GM23338 (cell line): ENCODE data around the gene MYRF. TPM values are rescaled to one million over a fixed set of nuclear protein-coding genes. Genes with fewer than 3 reads are reported as not detected.

Experiments
- ATAC-seq: fragments of 200-7000 bp; cut with Tn5 transposase; 3 replicates; pipeline ENCODE4 v1.9.1; 2020
- DNase-seq: peaks from one replicate; pipeline ENCODE4 v3.0.0-alpha.2; 2015; ENCODE audit warnings: low spot score
- H2AFZ ChIP-seq: fragments of 200-600 bp; sonication (generic); 2 replicates; pipeline ENCODE4 v1.8.0; 2016; ENCODE audit warnings: antibody characterized with exemption, mild to moderate bottlenecking, moderate library complexity
- H3F3A ChIP-seq: fragments of 200-600 bp; sonication (generic); replicated peaks from 2 replicates; pipeline ENCODE4 v1.8.0; 2017; ENCODE audit warnings: antibody characterized with exemption, mixed run types, low read depth
- H3K27ac ChIP-seq: fragments of 200-600 bp; sonication (generic); 2 replicates; pipeline ENCODE4 v1.6.1; 2016; ENCODE audit warnings: low read depth
- H3K27me3 ChIP-seq: fragments of 200-600 bp; sonication (generic); 2 replicates; pipeline ENCODE4 v1.8.0; 2016; ENCODE audit warnings: mild to moderate bottlenecking, mixed run types, moderate library complexity; ENCODE audit not compliant: insufficient read depth
- H3K36me3 ChIP-seq: fragments of 200-600 bp; sonication (generic); 2 replicates; pipeline ENCODE4 v1.8.0; 2016; ENCODE audit warnings: mild to moderate bottlenecking; ENCODE audit not compliant: insufficient read depth
- H3K4me1 ChIP-seq: fragments of 200-600 bp; sonication (generic); 2 replicates; pipeline ENCODE4 v1.8.0; 2016; ENCODE audit warnings: mild to moderate bottlenecking, moderate library complexity; ENCODE audit not compliant: insufficient read depth
- H3K4me2 ChIP-seq: fragments of 200-600 bp; sonication (generic); 2 replicates; pipeline ENCODE4 v1.7.1; 2017; ENCODE audit warnings: mixed run types
- H3K4me3 ChIP-seq: fragments of 200-600 bp; sonication (generic); 2 replicates; pipeline ENCODE4 v1.6.1; 2016; ENCODE audit warnings: mixed run types
- H3K79me2 ChIP-seq: fragments of 200-600 bp; sonication (generic); replicated peaks from 2 replicates; pipeline ENCODE4 v1.8.0; 2017; ENCODE audit warnings: mild to moderate bottlenecking; ENCODE audit not compliant: insufficient read depth
- H3K9me2 ChIP-seq: fragments of 200-600 bp; sonication (generic); 2 replicates; pipeline ENCODE4 v1.8.0; 2017; ENCODE audit not compliant: insufficient read depth
- H4K20me1 ChIP-seq: fragments of 200-600 bp; sonication (generic); replicated peaks from 2 replicates; pipeline ENCODE4 v1.8.0; 2017; ENCODE audit warnings: mild to moderate bottlenecking; ENCODE audit not compliant: insufficient read depth
- H3K27ac Mint-ChIP-seq: 2 replicates; pipeline ENCODE4 v1.8.0; 2020; ENCODE audit warnings: inconsistent platforms, mild to moderate bottlenecking, moderate library complexity, mixed read lengths
- H3K27me3 Mint-ChIP-seq: 3 replicates; pipeline ENCODE4 v1.8.0; 2022; ENCODE audit warnings: low read depth, mild to moderate bottlenecking, moderate library complexity, mixed read lengths, inconsistent platforms; ENCODE audit not compliant: insufficient read depth, poor library complexity
- H3K36me3 Mint-ChIP-seq: 3 replicates; pipeline ENCODE4 v1.8.0; 2021; ENCODE audit warnings: low read depth, mild to moderate bottlenecking, inconsistent platforms, moderate library complexity, mixed read lengths
- H3K4me1 Mint-ChIP-seq: 3 replicates; pipeline ENCODE4 v1.8.0; 2020; ENCODE audit warnings: mild to moderate bottlenecking, inconsistent platforms, mixed read lengths
- H3K4me3 Mint-ChIP-seq: 3 replicates; pipeline ENCODE4 v1.8.0; 2021; ENCODE audit warnings: moderate library complexity, mild to moderate bottlenecking, inconsistent platforms, mixed read lengths
- H3K9me3 Mint-ChIP-seq: 3 replicates; pipeline ENCODE4 v1.8.0; 2020; ENCODE audit warnings: moderate library complexity, mild to moderate bottlenecking, inconsistent platforms, mixed read lengths
- CREB1 ChIP-seq: fragments of 250-450 bp; sonication (Bioruptor Pico); IDR thresholded peaks from 2 replicates; pipeline ENCODE4 v1.5.0; 2020; ENCODE audit warnings: low read depth, mild to moderate bottlenecking, moderate library complexity
- EZH2 ChIP-seq: fragments of 200-600 bp; sonication (generic); IDR thresholded peaks from one replicate; pipeline ENCODE4 v1.8.0; 2017; ENCODE audit warnings: antibody characterized with exemption, mild to moderate bottlenecking, low read depth; ENCODE audit not compliant: unreplicated experiment
- EZH2phosphoT487 ChIP-seq: fragments of 200-600 bp; sonication (generic); IDR thresholded peaks from one replicate; pipeline ENCODE4 v1.8.1; 2018; ENCODE audit warnings: antibody characterized with exemption; ENCODE audit not compliant: unreplicated experiment
- JUNB ChIP-seq: IDR thresholded peaks from one replicate; pipeline ENCODE4 v1.6.1; 2016; ENCODE audit warnings: antibody characterized with exemption; ENCODE audit not compliant: unreplicated experiment
- POLR2AphosphoS5 ChIP-seq: IDR thresholded peaks from 2 replicates; pipeline ENCODE4 v1.6.1; 2016; ENCODE audit warnings: antibody characterized with exemption, low read depth
- STAT1 ChIP-seq: IDR thresholded peaks from one replicate; pipeline ENCODE4 v1.6.1; 2016; ENCODE audit warnings: antibody characterized with exemption; ENCODE audit not compliant: unreplicated experiment
- ZNF114 ChIP-seq: fragments of 250-450 bp; sonication (Bioruptor Pico); IDR thresholded peaks from 2 replicates; pipeline ENCODE4 v1.5.0; 2020; ENCODE audit warnings: mild to moderate bottlenecking, moderate library complexity
- ZNF331 ChIP-seq: fragments of 250-450 bp; sonication (Bioruptor Pico); IDR thresholded peaks from 2 replicates; pipeline ENCODE4 v1.5.0; 2020; ENCODE audit warnings: low read depth, mild to moderate bottlenecking, moderate library complexity
- polyA plus RNA-seq: library from polyadenylated mRNA; unstranded; fragments of >200 nt; fragmentation: Nextera tagmentation; extraction: Ambion mirVana; gene quantifications from 2 replicates; pipeline ENCODE4 v1.2.1, GENCODE V29; 2016
- total RNA-seq: library from RNA; depleted of rRNA; stranded (reverse); fragments of >200 nt; shearing (Covaris generic); gene quantifications from 2 replicates; pipeline ENCODE4 v1.2.3, GENCODE V29; 2014
- TF ChIP-seq, protein P1 (sequence below): IDR thresholded peaks from 2 replicates; pipeline ENCODE4 v1.6.1; 2016; ENCODE audit warnings: antibody characterized with exemption
- TF ChIP-seq, protein P2 (sequence below), 2 experiments: fragments of 200-600 bp in 1 of 2; sonication (generic) in 1 of 2; conservative IDR thresholded peaks; 2 replicates each; pipeline versions ENCODE4 v1.5.1 to v1.6.1; 2016 to 2017; ENCODE audit warnings: antibody characterized with exemption in 2 of 2, low read depth in 2 of 2, mild to moderate bottlenecking in 2 of 2, moderate library complexity in 1 of 2
- TF ChIP-seq, protein P3 (sequence below): fragments of 250-450 bp; sonication (Bioruptor Pico); IDR thresholded peaks from 2 replicates; pipeline ENCODE4 v1.5.0; 2020; ENCODE audit warnings: mild to moderate bottlenecking, moderate library complexity

The MYRF gene
- total and polyA plus RNA-seq, 2 experiments from 2014 or later: 1.9 to 5.5 TPM

DNA sequence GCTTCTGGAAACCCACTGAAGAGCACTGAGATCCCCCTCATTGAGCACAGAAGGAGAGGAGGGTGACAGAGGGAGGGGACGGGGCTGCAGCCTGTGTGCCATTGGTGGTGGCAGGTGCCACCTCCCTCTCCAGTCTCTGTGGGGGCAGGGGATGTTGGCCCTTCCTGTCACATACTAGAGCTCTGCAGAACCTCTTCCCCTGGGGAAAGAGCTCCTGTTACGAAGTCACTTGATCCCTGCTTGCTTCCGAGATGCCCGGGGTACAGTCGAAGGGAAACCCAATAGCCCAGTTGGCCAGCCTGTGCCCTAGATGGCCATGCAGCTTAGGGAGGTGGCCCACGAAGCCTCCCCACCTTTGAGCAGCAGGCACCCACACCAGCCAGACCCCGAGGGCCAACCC is 42.9 kb upstream of the MYRF start:
- no peaks in the 10 kb centered on the region for H3K9me2 ChIP-seq
- Mint-ChIP-seq H3K36me3 (no peaks in the 10 kb centered on the region), H3K4me3 (no peak overlapping the region), H3K9me3 (no peaks in the 10 kb centered on the region), H3K27me3 (peaks cover 6% of the 10 kb centered on the region), H3K27ac (no peak overlapping the region), H3K4me1 (peaks cover 27% of the 10 kb centered on the region)
- no peak overlapping the region for H3K4me2 ChIP-seq
- ATAC-seq (no peak), DNase-seq (no peak)
- no peak for TF ChIP-seq CREB1
- TF ChIP-seq, protein P1, sequence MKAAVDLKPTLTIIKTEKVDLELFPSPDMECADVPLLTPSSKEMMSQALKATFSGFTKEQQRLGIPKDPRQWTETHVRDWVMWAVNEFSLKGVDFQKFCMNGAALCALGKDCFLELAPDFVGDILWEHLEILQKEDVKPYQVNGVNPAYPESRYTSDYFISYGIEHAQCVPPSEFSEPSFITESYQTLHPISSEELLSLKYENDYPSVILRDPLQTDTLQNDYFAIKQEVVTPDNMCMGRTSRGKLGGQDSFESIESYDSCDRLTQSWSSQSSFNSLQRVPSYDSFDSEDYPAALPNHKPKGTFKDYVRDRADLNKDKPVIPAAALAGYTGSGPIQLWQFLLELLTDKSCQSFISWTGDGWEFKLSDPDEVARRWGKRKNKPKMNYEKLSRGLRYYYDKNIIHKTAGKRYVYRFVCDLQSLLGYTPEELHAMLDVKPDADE: no peak
- no peak for TF ChIP-seq JUNB
- TF ChIP-seq ZNF331: no peak
- TF ChIP-seq, protein P2, sequence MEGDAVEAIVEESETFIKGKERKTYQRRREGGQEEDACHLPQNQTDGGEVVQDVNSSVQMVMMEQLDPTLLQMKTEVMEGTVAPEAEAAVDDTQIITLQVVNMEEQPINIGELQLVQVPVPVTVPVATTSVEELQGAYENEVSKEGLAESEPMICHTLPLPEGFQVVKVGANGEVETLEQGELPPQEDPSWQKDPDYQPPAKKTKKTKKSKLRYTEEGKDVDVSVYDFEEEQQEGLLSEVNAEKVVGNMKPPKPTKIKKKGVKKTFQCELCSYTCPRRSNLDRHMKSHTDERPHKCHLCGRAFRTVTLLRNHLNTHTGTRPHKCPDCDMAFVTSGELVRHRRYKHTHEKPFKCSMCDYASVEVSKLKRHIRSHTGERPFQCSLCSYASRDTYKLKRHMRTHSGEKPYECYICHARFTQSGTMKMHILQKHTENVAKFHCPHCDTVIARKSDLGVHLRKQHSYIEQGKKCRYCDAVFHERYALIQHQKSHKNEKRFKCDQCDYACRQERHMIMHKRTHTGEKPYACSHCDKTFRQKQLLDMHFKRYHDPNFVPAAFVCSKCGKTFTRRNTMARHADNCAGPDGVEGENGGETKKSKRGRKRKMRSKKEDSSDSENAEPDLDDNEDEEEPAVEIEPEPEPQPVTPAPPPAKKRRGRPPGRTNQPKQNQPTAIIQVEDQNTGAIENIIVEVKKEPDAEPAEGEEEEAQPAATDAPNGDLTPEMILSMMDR (conservative IDR thresholded peaks at IDR 0.05; ENCODE audit: low read depth in 2 of 2): no peak
- TF ChIP-seq POLR2AphosphoS5: no peak
- TF ChIP-seq, protein P3, sequence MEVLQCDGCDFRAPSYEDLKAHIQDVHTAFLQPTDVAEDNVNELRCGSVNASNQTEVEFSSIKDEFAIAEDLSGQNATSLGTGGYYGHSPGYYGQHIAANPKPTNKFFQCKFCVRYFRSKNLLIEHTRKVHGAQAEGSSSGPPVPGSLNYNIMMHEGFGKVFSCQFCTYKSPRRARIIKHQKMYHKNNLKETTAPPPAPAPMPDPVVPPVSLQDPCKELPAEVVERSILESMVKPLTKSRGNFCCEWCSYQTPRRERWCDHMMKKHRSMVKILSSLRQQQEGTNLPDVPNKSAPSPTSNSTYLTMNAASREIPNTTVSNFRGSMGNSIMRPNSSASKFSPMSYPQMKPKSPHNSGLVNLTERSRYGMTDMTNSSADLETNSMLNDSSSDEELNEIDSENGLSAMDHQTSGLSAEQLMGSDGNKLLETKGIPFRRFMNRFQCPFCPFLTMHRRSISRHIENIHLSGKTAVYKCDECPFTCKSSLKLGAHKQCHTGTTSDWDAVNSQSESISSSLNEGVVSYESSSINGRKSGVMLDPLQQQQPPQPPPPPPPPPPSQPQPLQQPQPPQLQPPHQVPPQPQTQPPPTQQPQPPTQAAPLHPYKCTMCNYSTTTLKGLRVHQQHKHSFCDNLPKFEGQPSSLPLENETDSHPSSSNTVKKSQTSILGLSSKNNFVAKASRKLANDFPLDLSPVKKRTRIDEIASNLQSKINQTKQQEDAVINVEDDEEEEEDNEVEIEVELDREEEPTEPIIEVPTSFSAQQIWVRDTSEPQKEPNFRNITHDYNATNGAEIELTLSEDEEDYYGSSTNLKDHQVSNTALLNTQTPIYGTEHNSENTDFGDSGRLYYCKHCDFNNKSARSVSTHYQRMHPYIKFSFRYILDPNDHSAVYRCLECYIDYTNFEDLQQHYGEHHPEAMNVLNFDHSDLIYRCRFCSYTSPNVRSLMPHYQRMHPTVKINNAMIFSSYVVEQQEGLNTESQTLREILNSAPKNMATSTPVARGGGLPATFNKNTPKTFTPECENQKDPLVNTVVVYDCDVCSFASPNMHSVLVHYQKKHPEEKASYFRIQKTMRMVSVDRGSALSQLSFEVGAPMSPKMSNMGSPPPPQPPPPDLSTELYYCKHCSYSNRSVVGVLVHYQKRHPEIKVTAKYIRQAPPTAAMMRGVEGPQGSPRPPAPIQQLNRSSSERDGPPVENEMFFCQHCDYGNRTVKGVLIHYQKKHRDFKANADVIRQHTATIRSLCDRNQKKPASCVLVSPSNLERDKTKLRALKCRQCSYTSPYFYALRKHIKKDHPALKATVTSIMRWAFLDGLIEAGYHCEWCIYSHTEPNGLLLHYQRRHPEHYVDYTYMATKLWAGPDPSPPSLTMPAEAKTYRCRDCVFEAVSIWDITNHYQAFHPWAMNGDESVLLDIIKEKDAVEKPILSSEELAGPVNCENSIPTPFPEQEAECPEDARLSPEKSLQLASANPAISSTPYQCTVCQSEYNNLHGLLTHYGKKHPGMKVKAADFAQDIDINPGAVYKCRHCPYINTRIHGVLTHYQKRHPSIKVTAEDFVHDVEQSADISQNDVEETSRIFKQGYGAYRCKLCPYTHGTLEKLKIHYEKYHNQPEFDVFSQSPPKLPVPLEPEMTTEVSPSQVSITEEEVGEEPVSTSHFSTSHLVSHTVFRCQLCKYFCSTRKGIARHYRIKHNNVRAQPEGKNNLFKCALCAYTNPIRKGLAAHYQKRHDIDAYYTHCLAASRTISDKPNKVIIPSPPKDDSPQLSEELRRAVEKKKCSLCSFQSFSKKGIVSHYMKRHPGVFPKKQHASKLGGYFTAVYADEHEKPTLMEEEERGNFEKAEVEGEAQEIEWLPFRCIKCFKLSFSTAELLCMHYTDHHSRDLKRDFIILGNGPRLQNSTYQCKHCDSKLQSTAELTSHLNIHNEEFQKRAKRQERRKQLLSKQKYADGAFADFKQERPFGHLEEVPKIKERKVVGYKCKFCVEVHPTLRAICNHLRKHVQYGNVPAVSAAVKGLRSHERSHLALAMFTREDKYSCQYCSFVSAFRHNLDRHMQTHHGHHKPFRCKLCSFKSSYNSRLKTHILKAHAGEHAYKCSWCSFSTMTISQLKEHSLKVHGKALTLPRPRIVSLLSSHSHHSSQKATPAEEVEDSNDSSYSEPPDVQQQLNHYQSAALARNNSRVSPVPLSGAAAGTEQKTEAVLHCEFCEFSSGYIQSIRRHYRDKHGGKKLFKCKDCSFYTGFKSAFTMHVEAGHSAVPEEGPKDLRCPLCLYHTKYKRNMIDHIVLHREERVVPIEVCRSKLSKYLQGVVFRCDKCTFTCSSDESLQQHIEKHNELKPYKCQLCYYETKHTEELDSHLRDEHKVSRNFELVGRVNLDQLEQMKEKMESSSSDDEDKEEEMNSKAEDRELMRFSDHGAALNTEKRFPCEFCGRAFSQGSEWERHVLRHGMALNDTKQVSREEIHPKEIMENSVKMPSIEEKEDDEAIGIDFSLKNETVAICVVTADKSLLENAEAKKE: no peak
- no peak for TF ChIP-seq ZNF114
- no peak for TF ChIP-seq EZH2phosphoT487
- no peak for TF ChIP-seq EZH2
- TF ChIP-seq STAT1: no peak
- H3F3A ChIP-seq: no peaks in the 10 kb centered on the region
- no peaks in the 10 kb centered on the region for H3K79me2 ChIP-seq
- no peaks in the 10 kb centered on the region for H3K36me3 ChIP-seq
- no peak overlapping the region for H2AFZ ChIP-seq
- H3K27me3 ChIP-seq: no peaks in the 10 kb centered on the region
- H4K20me1 ChIP-seq: no peaks in the 10 kb centered on the region
- no peak overlapping the region for H3K27ac ChIP-seq
- H3K4me3 ChIP-seq: no peak overlapping the region
- H3K4me1 ChIP-seq: no peaks in the 10 kb centered on the region; the same call in 1 of the 2 replicates
